ENCODE results near the gene GBX1. TPM values are rescaled to one million over a fixed set of nuclear protein-coding genes. Genes with fewer than 3 reads are reported as not detected.
A peak's percentile ranks its signal among the peaks of the same experiment; 100 is the strongest.

The GBX1 gene
- total RNA-seq, 2 experiments from 2014 or later, result not detected

- CTCF ChIA-PET, result interaction anchor here (1.6 to 2.2 kb wide), 2 partner anchors 19 to 36 kb away, joined by 4 to 11 read pairs; partner anchors contain the start of gene ABCF2
- intact Hi-C loops (cut with micrococcal nuclease), result no loop called here
These were observed 40.3 kb upstream of the GBX1 start for GRCh38 chr7:151207804-151208203.

GRCh38 chr7:151207315-151207714 is 39.8 kb upstream of the GBX1 start:
- ChIA-PET CTCF (interaction anchor here (1.4 to 2.2 kb wide), 3 partner anchors 20 to 37 kb away, joined by 3 to 11 read pairs (median 4); partner anchors contain the start of gene ABCF2), POLR2A (interaction anchor here (1.1 to 5.7 kb wide), 2 partner anchors 8 to 19 kb away, joined by 4 to 22 read pairs; partner anchors contain the start of gene ABCF2)
- no peak overlapping the region for H3K27ac Mint-ChIP-seq
- H3K27me3 Mint-ChIP-seq, result no peaks in the 10 kb centered on the region
- DNase-seq (no peak), ATAC-seq (peak; percentile 62)
- H3K36me3 Mint-ChIP-seq (ENCODE audit: low read depth), result peaks cover 4% of the 10 kb centered on the region
- no peak for TF ChIP-seq CTCF (IDR thresholded peaks at IDR 0.05)
- no peak overlapping the region for H3K4me3 Mint-ChIP-seq
- intact Hi-C loops (cut with micrococcal nuclease), result no loop called here
- no peaks in the 10 kb centered on the region for H3K9me3 Mint-ChIP-seq
- H3K4me1 Mint-ChIP-seq (ENCODE audit: low read depth), result peaks cover 20% of the 10 kb centered on the region

More at GRCh38 chr7:151207804-151208203, 40.3 kb upstream of the GBX1 start:
- no peaks in the 10 kb centered on the region for H3K27me3 Mint-ChIP-seq
- H3K4me3 Mint-ChIP-seq, result no peak overlapping the region
- no peak overlapping the region for H3K27ac Mint-ChIP-seq
- no peaks in the 10 kb centered on the region for H3K9me3 Mint-ChIP-seq
- POLR2A ChIA-PET, result interaction anchor here (1.0 to 5.7 kb wide), 2 partner anchors 19 to 36 kb away, joined by 3 to 22 read pairs; partner anchors contain the start of gene ABCF2
- H3K4me1 Mint-ChIP-seq (ENCODE audit: low read depth), result peaks cover 20% of the 10 kb centered on the region
- H3K36me3 Mint-ChIP-seq (ENCODE audit: low read depth), result peaks cover 4% of the 10 kb centered on the region
- DNase-seq (no peak), ATAC-seq (no peak)
- no peak for TF ChIP-seq CTCF (IDR thresholded peaks at IDR 0.05)

- ATAC-seq, result peak; percentile 64
- CTCF ChIA-PET, result interaction anchor here (0.8 to 2.2 kb wide), 5 partner anchors 20 to 83 kb away, joined by 3 to 11 read pairs (median 3); partner anchors contain the start of genes ABCF2 and GBX1
- H3K4me3 Mint-ChIP-seq, result no peak overlapping the region
- H3K27me3 Mint-ChIP-seq, result no peaks in the 10 kb centered on the region
- no peaks in the 10 kb centered on the region for H3K9me3 Mint-ChIP-seq
- DNase-seq, result peak; percentile 16
- POLR2A ChIA-PET, result interaction anchor here (1.1 to 5.7 kb wide), 2 partner anchors 8 to 20 kb away, joined by 4 to 22 read pairs; partner anchors contain the start of gene ABCF2
- peaks cover 20% of the 10 kb centered on the region for H3K4me1 Mint-ChIP-seq (ENCODE audit: low read depth)
- peaks cover 2% of the 10 kb centered on the region for H3K36me3 Mint-ChIP-seq (ENCODE audit: low read depth)
- H3K27ac Mint-ChIP-seq, result peak overlapping the region; percentile 12
- no peak for TF ChIP-seq CTCF (IDR thresholded peaks at IDR 0.05)
- intact Hi-C loops (cut with micrococcal nuclease), result no loop called here
These were observed 39.4 kb upstream of the GBX1 start for GRCh38 chr7:151206914-151207313.

- intact Hi-C loops (cut with micrococcal nuclease), result no loop called here
- Mint-ChIP-seq H3K27ac (no peak overlapping the region), H3K4me3 (no peak overlapping the region), H3K9me3 (no peaks in the 10 kb centered on the region), H3K27me3 (no peaks in the 10 kb centered on the region), H3K4me1 (ENCODE audit: low read depth) (peaks cover 20% of the 10 kb centered on the region), H3K36me3 (ENCODE audit: low read depth) (no peaks in the 10 kb centered on the region)
- no peak for TF ChIP-seq CTCF (IDR thresholded peaks at IDR 0.05)
- POLR2A ChIA-PET, result interaction anchor here (5.7 kb wide), 1 partner anchor 21 kb away, joined by 22 read pairs; the partner anchor contains the start of gene ABCF2
- DNase-seq, result no peak
- CTCF ChIA-PET, result interaction anchor here (0.8 to 1.5 kb wide), 3 partner anchors 14 to 38 kb away, joined by 3 read pairs; partner anchors contain the start of genes ABCF2 and GBX1
- ATAC-seq, result no peak
These were observed 38.2 kb upstream of the GBX1 start for GRCh38 chr7:151205730-151206129.

GRCh38 chr7:151204383-151205032 is 37.0 kb upstream of the GBX1 start:
- no peak for ATAC-seq
- H3K27ac Mint-ChIP-seq, result no peak overlapping the region

More at GRCh38 chr7:151204383-151205032, 37.0 kb upstream of the GBX1 start:
- DNase-seq, result no peak
- ChIA-PET POLR2A (interaction anchor here (1.4 kb wide), 1 partner anchor 35 kb away, joined by 3 read pairs; no protein-coding TSS in a partner anchor), CTCF (interaction anchor here (1.5 kb wide), 1 partner anchor 23 kb away, joined by 3 read pairs; the partner anchor contains the start of gene ABCF2)
- Mint-ChIP-seq H3K4me3 (no peak overlapping the region), H3K4me1 (ENCODE audit: low read depth) (peaks cover 20% of the 10 kb centered on the region), H3K9me3 (no peaks in the 10 kb centered on the region), H3K27me3 (no peaks in the 10 kb centered on the region), H3K36me3 (ENCODE audit: low read depth) (no peaks in the 10 kb centered on the region)
- TF ChIP-seq CTCF (IDR thresholded peaks at IDR 0.05), result no peak
- intact Hi-C loops (cut with micrococcal nuclease), result no loop called here
